ENCODE data around the gene TET1. TPM values are rescaled to one million over a fixed set of nuclear protein-coding genes. Genes with fewer than 3 reads are reported as not detected.

The TET1 gene
- polyA plus RNA-seq, 4 donors, result 9.5 to 15.1 (median 11.7) TPM

Other genes starting within 250 kb of the TET1 start
- 100 to 1,000 TPM; 289 to 409 (median 372) TPM for gene HNRNPH3, start 228.3 kb upstream of the TET1 start, polyA plus RNA-seq (ENCODE audit: insufficient read length in 4 of 4)
- 10 to 100 TPM; 11.0 to 98.1 (median 69.1) TPM for gene PBLD, start 227.4 kb upstream of the TET1 start, polyA plus RNA-seq (ENCODE audit: insufficient read length in 4 of 4)
- gene RUFY2, start 153.1 kb upstream of the TET1 start, polyA plus RNA-seq (ENCODE audit: insufficient read length in 4 of 4), result 10 to 100 TPM; 27.1 to 37.3 (median 30.4) TPM
- gene DNA2, start 88.4 kb upstream of the TET1 start, polyA plus RNA-seq (ENCODE audit: insufficient read length in 4 of 4), result 10 to 100 TPM in 3 of 4 donors, 1 to 10 TPM in 1; 6.8 to 13.3 (median 13.1) TPM
- gene SLC25A16, start 32.8 kb upstream of the TET1 start, polyA plus RNA-seq (ENCODE audit: insufficient read length in 4 of 4), result 10 to 100 TPM; 15.1 to 20.9 (median 17.9) TPM
- gene CCAR1, start 160.9 kb downstream of the TET1 start, polyA plus RNA-seq (ENCODE audit: insufficient read length in 4 of 4), result 100 to 1,000 TPM in 3 of 4 donors, 10 to 100 TPM in 1; 98.3 to 199 (median 188) TPM